ENCODE measurements around the gene ARL14EP.

The ARL14EP gene

DNA sequence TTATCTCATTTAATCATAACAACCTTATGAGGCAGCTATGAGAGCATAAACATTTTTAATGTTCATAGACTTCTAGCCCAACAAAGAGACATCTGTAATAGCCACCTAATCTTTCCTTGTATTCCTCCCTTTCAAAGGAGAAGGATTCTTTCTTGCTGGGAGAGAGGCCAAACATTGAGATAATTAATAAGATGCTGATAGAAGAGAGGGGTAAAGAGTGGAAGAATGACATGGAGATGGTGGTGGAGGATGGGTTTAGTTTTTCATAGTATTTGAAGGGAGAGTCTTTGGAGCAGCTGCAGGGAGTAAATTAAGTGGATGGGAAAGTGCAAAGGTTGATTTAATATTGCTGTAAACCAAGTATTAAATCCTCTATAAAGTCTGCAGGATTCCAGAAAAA, 57.9 kb downstream of the ARL14EP start:
- DNase-seq (ENCODE audit: low spot score) = no peak

DNA sequence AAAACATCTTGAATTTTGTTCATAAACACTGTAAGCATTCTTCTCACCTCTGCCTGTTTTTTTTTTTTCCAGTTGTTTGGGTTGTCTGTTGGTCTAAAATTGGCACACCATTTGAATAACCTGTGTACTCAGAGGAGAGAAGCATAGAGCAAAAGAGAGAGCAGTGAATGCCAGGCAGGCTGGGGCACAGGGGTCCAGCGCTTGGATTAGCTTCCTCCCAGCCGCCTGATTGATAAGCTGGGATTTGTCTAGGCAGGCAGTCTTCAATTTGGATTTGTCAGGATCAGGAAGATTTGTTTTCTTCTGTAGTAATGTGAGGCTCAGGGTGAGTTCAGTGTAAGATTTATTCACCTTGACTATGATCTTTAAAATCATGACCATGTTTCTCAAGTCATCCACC, 59.0 kb downstream of the ARL14EP start:
- no peak for DNase-seq (ENCODE audit: low spot score)

Data from AG08396 (cell line).